Esophagus muscularis mucosa (tissue), 4 donors: ENCODE results near the gene SEMA3D.

Source experiments
- CTCF ChIP-seq, 3 experiments: fragments of 200-600 bp in 2 of 3; fragments of 450-650 bp in 1 of 3; sonication (generic) in 2 of 3; IDR thresholded peaks; one replicate each; pipeline ENCODE4 v1.5.1; 2017 to 2019; ENCODE audit warnings: antibody characterized with exemption in 3 of 3, mild to moderate bottlenecking in 2 of 3, moderate library complexity in 1 of 3
- EP300 ChIP-seq: sonication (generic); formaldehyde crosslinking; IDR thresholded peaks from one replicate; pipeline ENCODE4 v1.6.1; 2017; ENCODE audit warnings: antibody characterized with exemption
- POLR2A ChIP-seq: fragments of 450-650 bp; IDR thresholded peaks from one replicate; pipeline ENCODE4 v1.6.1; 2017; ENCODE audit warnings: antibody characterized with exemption, moderate library complexity, mild to moderate bottlenecking, low read depth
- POLR2AphosphoS5 ChIP-seq, 2 donors: sonication (generic); formaldehyde crosslinking; IDR thresholded peaks; one replicate each; pipeline ENCODE4 v1.6.1; 2017; ENCODE audit warnings: antibody characterized with exemption in 2 of 2

- TF ChIP-seq CTCF (IDR thresholded peaks at IDR 0.05) (no peak), EP300 (no peak), POLR2A (no peak), POLR2AphosphoS5 (IDR thresholded peaks at IDR 0.05) (no peak)
Measured at GRCh38 chr7:85090143-85090542, 96.7 kb downstream of the SEMA3D start.
